HepG2 (cell line): ENCODE data around the gene RCHY1. TPM values are rescaled to one million over a fixed set of nuclear protein-coding genes. Genes with fewer than 3 reads are reported as not detected.

Experiments
- ATAC-seq: fragments of 200-7000 bp; cut with Tn5 transposase; 3 replicates; pipeline ENCODE4 v1.9.1; 2020; ENCODE audit warnings: mild to moderate bottlenecking, moderate library complexity
- BruUV-seq: library from RNA; stranded (reverse); fragments of 400-500 nt; replicated peaks from 2 replicates; lab custom pipeline; 2021; lab: Mats Ljungman, UMichigan
- CTCF ChIA-PET: fragments of 300-600 bp; formaldehyde crosslinking; extraction: SDS; loops from one replicate; lab custom pipeline; 2021; ENCODE audit warnings: low total read pairs, inconsistent platforms, low intra/inter-chr PET ratio; lab: Yijun Ruan, JAX
- POLR2A ChIA-PET: fragments of 350-600 bp; sonication (Branson Sonifier 250); formaldehyde crosslinking; loops from one replicate; lab custom pipeline; 2020; ENCODE audit warnings: antibody characterized with exemption, inconsistent platforms; lab: Yijun Ruan, JAX
- DNase-seq: peaks from one replicate; pipeline ENCODE4 v3.0.0-alpha.2; 2015; ENCODE audit warnings: low spot score
- FAIRE-seq: peaks from 3 replicates; lab custom pipeline; 2011; peaks lifted over from hg19 to GRCh38; lab: Jason Lieb, UNC
- H2AFZ ChIP-seq: one replicate; pipeline ENCODE4 v1.6.1; 2011; ENCODE audit warnings: low read length, inconsistent platforms
- H3K27ac ChIP-seq: fragments of 300-600 bp; 3 replicates; pipeline ENCODE4 v1.8.0; 2011; ENCODE audit warnings: mixed run types, mild to moderate bottlenecking, mixed read lengths, low read length, inconsistent platforms; ENCODE audit not compliant: insufficient read depth; ENCODE audit errors: extremely low read length
- H3K27me3 ChIP-seq, 2 experiments: fragments of 200-600 bp in 1 of 2; 2 replicates in 1 of 2; 3 replicates in 1 of 2; pipeline versions ENCODE4 v1.6.0 to v1.8.0; 2011; ENCODE audit warnings: low read length in 2 of 2, mild to moderate bottlenecking in 2 of 2, moderate library complexity in 2 of 2, inconsistent platforms in 1 of 2; ENCODE audit not compliant: insufficient read depth in 2 of 2, control insufficient read depth in 1 of 2
- H3K36me3 ChIP-seq, 2 experiments: fragments of 200-600 bp in 1 of 2; replicated peaks in 1 of 2; 2 replicates in 1 of 2; 3 replicates in 1 of 2; pipeline versions ENCODE4 v1.5.1 to v1.8.0; 2011; ENCODE audit warnings: low read length in 2 of 2, inconsistent platforms in 1 of 2; ENCODE audit not compliant: insufficient read depth in 2 of 2, control insufficient read depth in 1 of 2
- H3K4me1 ChIP-seq: 2 replicates; pipeline ENCODE4 v1.5.1; 2012; ENCODE audit warnings: low read length, inconsistent platforms; ENCODE audit not compliant: insufficient read depth
- H3K4me2 ChIP-seq: 2 replicates; pipeline ENCODE4 v1.6.0; 2011; ENCODE audit warnings: low read depth, low read length, inconsistent platforms
- H3K4me3 ChIP-seq, 3 experiments: fragments of 200-600 bp in 1 of 3; sonication (generic), shearing (Covaris generic) in 1 of 3; replicated peaks in 1 of 3; 2 replicates each; pipeline ENCODE4 v1.5.1; 2011 to 2016; ENCODE audit warnings: low read length in 3 of 3, inconsistent platforms in 2 of 3, low read depth in 2 of 3, mild to moderate bottlenecking in 2 of 3, control low read depth in 1 of 3, mixed read lengths in 1 of 3; ENCODE audit not compliant: insufficient read depth in 1 of 3
- H3K79me2 ChIP-seq: one replicate; pipeline ENCODE4 v1.6.1; 2011; ENCODE audit warnings: low read length, inconsistent platforms; ENCODE audit not compliant: insufficient read depth
- H3K9ac ChIP-seq: 2 replicates; pipeline ENCODE4 v1.6.0; 2011; ENCODE audit warnings: mild to moderate bottlenecking, low read depth, low read length, inconsistent platforms; ENCODE audit not compliant: insufficient read depth
- H3K9me3 ChIP-seq: 2 replicates; pipeline ENCODE4 v1.5.1; 2012; ENCODE audit warnings: mild to moderate bottlenecking, low read length
- H4K20me1 ChIP-seq: 2 replicates; pipeline ENCODE4 v1.6.0; 2011; ENCODE audit warnings: inconsistent platforms, mild to moderate bottlenecking, low read length, moderate library complexity; ENCODE audit not compliant: insufficient read depth
- CREM ChIP-seq, 2 experiments: sonication (generic) in 1 of 2; formaldehyde crosslinking in 1 of 2; IDR thresholded peaks; 2 replicates each; pipeline versions ENCODE4 v1.4.0 to v1.6.1; 2016 to 2020; ENCODE audit warnings: antibody characterized with exemption in 1 of 2, mild to moderate bottlenecking in 1 of 2, missing genetic modification reagents in 1 of 2
- EP300 ChIP-seq, 3 experiments: sonication (generic) in 1 of 3; formaldehyde crosslinking in 1 of 3; IDR thresholded peaks; 2 replicates each; pipeline versions ENCODE4 v1.5.1 to v1.6.1; 2011 to 2020; ENCODE audit warnings: low read depth in 2 of 3, low read length in 2 of 3, borderline replicate concordance in 1 of 3, improper control_type of control experiment in 1 of 3, mild to moderate bottlenecking in 1 of 3, missing genetic modification reagents in 1 of 3, moderate library complexity in 1 of 3
- KLF11 ChIP-seq: IDR thresholded peaks from 2 replicates; pipeline ENCODE4 v1.6.1; 2016; ENCODE audit warnings: missing compliant biosample characterization
- NR2F2 ChIP-seq: IDR thresholded peaks from 2 replicates; pipeline ENCODE4 v1.6.1; 2012; ENCODE audit warnings: low read depth, inconsistent platforms, borderline replicate concordance
- NR2F6 ChIP-seq, 2 experiments: IDR thresholded peaks; 2 replicates each; pipeline ENCODE4 v1.6.1; 2016; ENCODE audit warnings: antibody characterized with exemption in 1 of 2, mild to moderate bottlenecking in 1 of 2
- PATZ1 ChIP-seq: sonication (generic); formaldehyde crosslinking; IDR thresholded peaks from 2 replicates; pipeline ENCODE4 v1.4.0; 2020; ENCODE audit warnings: missing genetic modification reagents
- TFAP4 ChIP-seq: sonication (generic); IDR thresholded peaks from 2 replicates; pipeline ENCODE4 v1.6.1; 2016; ENCODE audit warnings: low read depth, borderline replicate concordance
- WGBS: methylation state at CpG from one replicate; pipeline ENCODE4 v1.1.6; 2017; ENCODE audit warnings: low lambda C conversion rate; 5-methylcytosine and 5-hydroxymethylcytosine counted together
- in situ Hi-C: cut with HindIII; loops from 2 replicates; pipeline ENCODE4 v1.10.0; 2017; ENCODE audit warnings: low pct_unique_long_range_greater_than_20kb; ENCODE audit not compliant: extremely low pct_ligation_motif_present
- intact Hi-C: fragments of 100-400 bp; cut with micrococcal nuclease; formaldehyde crosslinking; loops from one replicate; pipeline ENCODE4 v1.10.0; 2022; ENCODE audit not compliant: unreplicated experiment
- polyA plus RNA-seq, 8 experiments: library from polyadenylated mRNA; depleted of rRNA in 3 of 8; stranded (reverse) in 7 of 8; unstranded in 1 of 8; fragments of >200 nt; fragmentation: Illumina TruSeq in 4 of 8; extraction: Trizol in 4 of 8; gene quantifications; 2 replicates each; pipeline versions ENCODE4 v1.2.1 to v1.2.3, GENCODE V29; 2011 to 2016; ENCODE audit warnings: low read depth in 4 of 8, missing spikeins in 1 of 8, mixed read lengths in 1 of 8; ENCODE audit not compliant: insufficient read depth in 1 of 8
- total RNA-seq, 5 experiments: library from RNA; depleted of rRNA; stranded (reverse); fragments of >200 nt; fragmentation: Illumina TruSeq; extraction: Trizol; gene quantifications; 2 replicates each; pipeline ENCODE4 v1.2.3, GENCODE V29; 2016; ENCODE audit warnings: low read depth in 1 of 5

The RCHY1 gene
- total and polyA plus RNA-seq, 2 of the 13 experiments (the other 11 are each of a cell fraction or from before 2014, with no cell fraction given), result 19.9 to 30.5 TPM

GRCh38 chr4:75512386-75513211 lies 1.6 kb downstream of the RCHY1 start:
- POLR2A ChIA-PET, result interaction anchor here (1.1 to 2.8 kb wide), 3 partner anchors 13 to 212 kb away, joined by 4 to 19 read pairs (median 10); partner anchors contain the start of gene USO1
- FAIRE-seq, result no peak
- Histone ChIP-seq H3K9ac (peak overlapping the region; percentile 88), H3K27me3 (no peaks in the 10 kb centered on the region; a peak in 1 of 5 replicates), H3K4me3 (peak overlapping the region; percentile 81 to 98 (median 89); a peak in 5 of 6 replicates), H3K4me2 (peak overlapping the region; percentile 85), H3K27ac (peak overlapping the region; percentile 77), H3K9me3 (no peaks in the 10 kb centered on the region), H4K20me1 (no peaks in the 10 kb centered on the region), H2AFZ (no peak overlapping the region), H3K4me1 (peaks cover 53% of the 10 kb centered on the region), H3K79me2 (peaks cover 62% of the 10 kb centered on the region), H3K36me3 (peaks cover 0 to 6% of the 10 kb centered on the region in 2 experiments; a peak in 4 of 5 replicates)
- TF ChIP-seq NR2F6 (IDR thresholded peaks at IDR 0.05) (peak; percentile 48), NR2F6 (CRISPR knock-in tag; IDR thresholded peaks at IDR 0.05) (0 out of 2 replicates have a peak, but pooled peaks have one; percentile 14), CREM (IDR thresholded peaks at IDR 0.05) (no peak), CREM (CRISPR knock-in tag; IDR thresholded peaks at IDR 0.05) (no peak), PATZ1 (CRISPR knock-in tag) (peak; percentile 17; the same call in 1 of the 2 replicates), NR2F2 (peak; percentile 52; the same call in 1 of the 2 replicates), EP300 (IDR thresholded peaks at IDR 0.05; ENCODE audit: low read depth in 2 of 2, low read length in 2 of 2) (peak in 1 of 2 experiments; percentile 15; a peak in 1 of 4 replicates), EP300 (CRISPR knock-in tag; IDR thresholded peaks at IDR 0.05; ENCODE audit: borderline replicate concordance) (no peak), KLF11 (CRISPR knock-in tag) (no peak), TFAP4 (peak; percentile 65; the same call in 1 of the 2 replicates)
- WGBS, result 43% methylated on average over 6 of the region's 6 CpGs
- no peak for ATAC-seq
- in situ Hi-C loops (no loop called here), intact Hi-C loops (no loop called here)
- CTCF ChIA-PET, result no interaction called here
- BruUV-seq, result no TSS peak
- DNase-seq, result peak; percentile 24
